SW480 (cell line): ENCODE results near the gene SPATS2.
"Not testable (repeated sequence)": the region's sequence is repeated elsewhere in the genome, so short reads cannot be mapped to it uniquely, and the experiment has no call there.

Source experiments
- DNase-seq: peaks from one replicate; pipeline ENCODE4 v3.0.0-alpha.2; 2016; ENCODE audit warnings: low spot score

Gene SPATS2

GRCh38 chr12:49470986-49471385 lies 103.7 kb downstream of the SPATS2 start:
- no peak for DNase-seq

GRCh38 chr12:49471557-49471956 lies 104.3 kb downstream of the SPATS2 start:
- no peak for DNase-seq

GRCh38 chr12:49476091-49476490 lies 108.8 kb downstream of the SPATS2 start:
- no peak for DNase-seq

GRCh38 chr12:49478949-49479664 lies 111.8 kb downstream of the SPATS2 start:
- no peak for DNase-seq

- DNase-seq, result no peak
Observed at GRCh38 chr12:49482095-49483051, 115.1 kb downstream of the SPATS2 start.

- DNase-seq, result no peak
Observed at GRCh38 chr12:49483619-49484018, 116.4 kb downstream of the SPATS2 start.

- DNase-seq, result peak; percentile 80
Observed at GRCh38 chr12:49487605-49488004, 120.3 kb downstream of the SPATS2 start.

- no peak for DNase-seq
Observed at GRCh38 chr12:49489154-49489553, 121.9 kb downstream of the SPATS2 start.

- DNase-seq, result no peak
Observed at GRCh38 chr12:49489720-49490119, 122.5 kb downstream of the SPATS2 start.

GRCh38 chr12:49491823-49492222 lies 124.6 kb downstream of the SPATS2 start:
- DNase-seq, result no peak

GRCh38 chr12:49493900-49494299 lies 126.6 kb downstream of the SPATS2 start:
- DNase-seq, result no peak

GRCh38 chr12:49496417-49497360 lies 129.4 kb downstream of the SPATS2 start:
- no peak for DNase-seq

- no peak for DNase-seq
Observed at GRCh38 chr12:49501895-49502294, 134.6 kb downstream of the SPATS2 start.

GRCh38 chr12:49502590-49502989 lies 135.3 kb downstream of the SPATS2 start:
- DNase-seq, result no peak

- DNase-seq, result no peak
Observed at GRCh38 chr12:49503674-49504180, 136.5 kb downstream of the SPATS2 start.

GRCh38 chr12:49505672-49506071 lies 138.4 kb downstream of the SPATS2 start:
- no peak for DNase-seq

GRCh38 chr12:49507139-49507538 lies 139.9 kb downstream of the SPATS2 start:
- peak; percentile 68 for DNase-seq

GRCh38 chr12:49509681-49510080 lies 142.4 kb downstream of the SPATS2 start:
- not testable (repeated sequence) for DNase-seq

GRCh38 chr12:49511410-49511809 lies 144.1 kb downstream of the SPATS2 start:
- DNase-seq, result peak; percentile 42

GRCh38 chr12:49512546-49512945 lies 145.3 kb downstream of the SPATS2 start:
- DNase-seq, result no peak

- DNase-seq, result peak; percentile 58
Observed at GRCh38 chr12:49515266-49515665, 148.0 kb downstream of the SPATS2 start.
